CD4-positive, alpha-beta T cell treated with Interleukin-21 for 1 hour (primary cell): ENCODE data around the gene PRCD.
"Not testable (repeated sequence)": the region's sequence is repeated elsewhere in the genome, so short reads cannot be mapped to it uniquely, and the experiment has no call there.

ENCODE experiments used
- DNase-seq: peaks from one replicate; pipeline ENCODE4 v3.0.0-alpha.2; 2020

PRCD gene

DNA sequence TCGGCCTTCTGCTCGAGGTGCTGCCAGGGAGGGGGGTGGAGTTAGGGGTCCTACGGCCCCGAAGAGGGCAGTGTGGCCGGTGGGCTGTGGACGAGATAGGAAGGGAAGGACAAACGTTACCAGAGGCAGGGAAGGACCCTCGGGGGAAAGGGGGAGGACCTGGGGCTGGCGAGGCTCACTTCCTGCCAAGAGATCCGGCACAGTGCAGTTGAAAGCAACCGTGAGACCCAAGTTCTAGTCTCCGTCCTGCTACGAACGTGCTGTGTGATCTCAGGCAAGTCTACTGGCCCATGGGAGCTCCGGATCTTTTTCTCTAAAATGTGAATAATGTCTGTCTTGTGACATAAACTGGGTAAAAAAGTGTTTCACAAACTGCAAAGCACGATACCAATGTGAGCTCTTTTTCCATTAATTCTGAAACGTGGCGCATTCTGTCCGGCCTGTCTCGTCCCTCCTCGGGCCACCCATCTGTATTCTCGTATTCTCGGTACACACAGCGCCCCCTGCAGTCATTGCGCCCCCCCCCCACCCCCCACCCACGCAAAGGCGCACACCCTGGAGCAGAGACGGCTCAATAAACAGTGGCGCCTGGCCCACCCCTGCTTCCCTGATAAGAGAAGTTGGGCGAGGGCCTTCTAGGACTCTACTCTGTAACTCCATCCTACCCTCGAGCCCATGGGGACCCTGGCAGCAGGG lies 11.2 kb upstream of the PRCD start:
- DNase-seq = no peak

DNA sequence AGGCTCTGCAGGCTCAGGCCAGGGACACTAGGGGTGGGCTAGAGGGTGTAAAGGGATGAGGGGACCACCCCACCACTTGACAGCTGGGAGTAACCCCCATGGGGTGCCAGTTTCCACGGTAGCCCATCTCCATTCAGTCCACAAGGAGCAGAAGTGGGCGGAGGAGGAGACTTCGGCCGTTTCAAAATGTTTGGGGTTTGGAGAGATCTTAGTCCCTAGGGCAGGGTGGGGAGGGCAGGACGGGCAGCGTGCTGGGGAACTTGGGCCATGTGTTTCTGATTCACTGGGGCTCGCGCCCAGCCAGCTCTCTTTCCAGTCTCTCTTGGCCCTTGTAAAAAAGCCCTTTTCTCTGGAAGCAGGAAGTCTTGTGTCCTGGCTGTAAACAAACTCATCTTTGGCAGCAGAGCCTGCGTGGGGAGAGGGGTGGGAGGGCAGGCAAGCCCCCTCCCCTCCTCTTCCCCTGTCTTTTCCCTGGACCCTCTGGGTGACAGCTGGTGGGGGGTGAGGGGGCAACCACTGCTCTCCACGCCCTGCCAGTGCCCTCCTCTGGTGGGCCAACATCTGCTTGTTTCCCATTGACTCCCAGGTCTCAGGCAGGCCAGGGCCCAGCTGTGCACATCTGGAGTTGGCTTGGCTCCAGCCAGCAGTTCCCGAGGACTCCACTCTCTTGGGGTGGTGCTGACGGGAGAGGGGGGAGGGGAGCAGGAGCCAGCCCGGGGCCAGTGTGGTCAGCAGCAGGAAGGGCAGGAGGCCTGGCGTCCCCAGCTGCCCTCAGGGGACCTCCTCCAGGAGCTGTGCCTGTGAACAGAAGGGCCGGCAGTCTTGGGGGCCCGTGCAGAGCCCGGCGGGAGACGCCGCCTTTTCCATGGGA lies 10.4 kb upstream of the PRCD start:
- DNase-seq = no peak

DNA sequence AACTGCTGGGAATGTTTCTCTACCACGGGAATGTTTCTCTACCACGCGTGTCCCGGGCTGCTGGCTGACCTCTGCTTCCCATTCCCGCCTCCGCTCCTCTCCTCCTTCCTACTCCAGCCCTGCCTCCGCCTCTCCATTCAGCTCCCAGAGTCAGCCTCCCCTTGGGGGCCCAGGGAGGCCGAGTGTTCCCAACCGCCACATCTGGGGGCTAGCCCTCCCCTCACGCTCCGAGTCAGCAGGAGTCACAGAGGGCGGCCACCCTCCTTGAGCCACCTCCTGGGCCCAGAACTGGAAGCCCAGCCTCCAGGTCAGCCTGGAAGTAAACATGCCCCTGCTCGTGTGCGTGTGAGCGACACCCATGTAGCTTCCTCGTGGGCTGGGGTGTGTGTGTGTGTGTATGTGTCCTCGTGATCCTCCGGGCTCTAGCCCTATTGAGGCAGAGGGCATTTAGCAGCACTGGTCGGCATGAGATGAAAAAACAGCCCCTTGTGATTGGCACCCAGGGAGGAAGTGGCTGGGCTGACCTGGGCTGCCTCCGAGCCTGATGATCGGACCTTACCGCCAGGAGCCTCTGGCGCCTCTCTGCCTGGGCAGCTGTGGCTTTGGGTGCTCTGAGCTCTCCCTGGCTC lies 9.6 kb upstream of the PRCD start:
- DNase-seq = no peak

DNA sequence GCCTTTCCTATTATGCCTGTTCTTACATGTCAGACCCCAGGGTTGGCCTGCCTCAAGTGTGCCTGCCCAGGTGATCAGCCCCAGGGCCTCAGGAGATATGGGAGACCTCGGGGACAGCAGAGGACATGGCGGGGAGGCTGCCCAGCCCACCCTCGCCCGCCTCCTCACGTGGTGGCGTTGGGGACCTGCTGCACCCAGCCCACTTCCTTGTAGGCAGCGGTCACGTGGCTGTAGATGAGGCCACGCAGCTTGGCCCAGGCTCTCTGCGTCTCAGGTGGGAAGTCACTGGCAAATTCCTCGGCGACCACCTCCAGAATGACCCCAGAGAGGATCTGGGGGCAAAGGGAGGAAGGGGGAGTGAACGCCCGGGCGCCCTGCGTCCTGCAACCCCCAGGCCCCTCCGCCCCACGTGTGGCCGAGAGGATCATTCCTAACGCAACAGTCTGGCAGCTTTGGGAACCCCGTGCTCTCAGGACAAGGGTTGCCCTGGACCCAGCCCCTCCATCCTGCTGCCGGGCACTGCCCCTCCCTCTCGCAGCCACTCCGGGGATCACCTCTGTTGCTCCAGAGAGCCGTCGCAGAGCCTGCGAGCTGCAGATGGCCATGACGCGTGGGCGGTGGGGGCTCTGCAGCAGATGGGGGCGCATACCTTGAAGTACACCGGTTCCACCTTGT lies 8.9 kb upstream of the PRCD start:
- no peak for DNase-seq

DNA sequence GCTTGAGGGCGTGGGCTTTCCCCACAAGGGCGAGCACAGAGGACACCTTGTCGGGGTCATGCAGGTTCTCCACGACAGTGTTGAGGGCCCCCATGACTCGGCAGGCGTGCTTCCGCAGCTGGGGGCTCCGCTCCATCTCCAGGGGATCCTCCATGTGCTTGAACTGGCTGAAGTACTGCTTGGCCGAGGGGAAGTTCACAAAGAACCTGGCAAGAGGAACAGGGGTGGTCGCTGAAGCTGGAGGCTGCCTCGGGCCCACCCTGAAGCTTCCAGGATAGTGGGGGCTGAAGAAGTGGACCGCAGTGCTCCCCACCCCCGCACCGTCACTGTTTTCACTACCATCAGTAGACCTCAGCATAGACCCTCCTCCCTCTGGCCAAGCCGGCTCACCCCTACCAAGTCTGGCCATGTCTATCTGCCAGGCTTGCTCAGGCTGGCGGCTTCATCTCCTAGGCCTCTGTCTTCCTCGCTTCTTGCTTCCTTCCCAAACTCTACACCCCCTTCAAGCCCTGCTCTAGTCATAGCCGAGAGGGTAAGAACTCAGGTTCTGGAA lies 8.3 kb upstream of the PRCD start:
- no peak for DNase-seq

DNA sequence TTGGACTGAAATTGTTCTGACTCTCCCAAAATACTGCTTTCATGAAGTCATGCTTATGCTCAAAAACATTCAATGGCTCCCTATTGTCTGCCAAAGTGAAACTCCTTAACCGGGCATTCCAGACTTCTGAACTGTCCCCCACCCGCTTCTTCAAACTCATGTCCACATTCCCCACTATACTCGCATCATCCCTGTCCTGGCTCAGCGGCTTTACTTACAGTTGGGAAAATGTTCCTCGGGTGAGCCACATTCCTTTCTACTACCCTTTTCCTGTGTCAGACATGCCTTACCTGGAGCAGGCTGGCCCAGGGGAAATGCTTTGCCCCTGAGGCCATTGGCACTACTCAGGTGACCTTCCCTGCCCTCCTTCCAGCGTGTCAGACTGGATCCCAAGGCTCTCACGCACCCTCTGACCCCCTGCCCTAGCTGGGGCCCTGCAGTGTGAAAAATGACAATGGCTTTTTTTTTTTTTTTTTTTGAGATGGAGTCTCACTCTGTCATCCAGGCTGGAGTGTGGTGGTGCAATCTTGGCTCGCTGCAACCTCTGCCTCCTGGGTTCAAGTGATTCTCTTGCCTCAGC lies 7.7 kb upstream of the PRCD start:
- DNase-seq = no peak

DNA sequence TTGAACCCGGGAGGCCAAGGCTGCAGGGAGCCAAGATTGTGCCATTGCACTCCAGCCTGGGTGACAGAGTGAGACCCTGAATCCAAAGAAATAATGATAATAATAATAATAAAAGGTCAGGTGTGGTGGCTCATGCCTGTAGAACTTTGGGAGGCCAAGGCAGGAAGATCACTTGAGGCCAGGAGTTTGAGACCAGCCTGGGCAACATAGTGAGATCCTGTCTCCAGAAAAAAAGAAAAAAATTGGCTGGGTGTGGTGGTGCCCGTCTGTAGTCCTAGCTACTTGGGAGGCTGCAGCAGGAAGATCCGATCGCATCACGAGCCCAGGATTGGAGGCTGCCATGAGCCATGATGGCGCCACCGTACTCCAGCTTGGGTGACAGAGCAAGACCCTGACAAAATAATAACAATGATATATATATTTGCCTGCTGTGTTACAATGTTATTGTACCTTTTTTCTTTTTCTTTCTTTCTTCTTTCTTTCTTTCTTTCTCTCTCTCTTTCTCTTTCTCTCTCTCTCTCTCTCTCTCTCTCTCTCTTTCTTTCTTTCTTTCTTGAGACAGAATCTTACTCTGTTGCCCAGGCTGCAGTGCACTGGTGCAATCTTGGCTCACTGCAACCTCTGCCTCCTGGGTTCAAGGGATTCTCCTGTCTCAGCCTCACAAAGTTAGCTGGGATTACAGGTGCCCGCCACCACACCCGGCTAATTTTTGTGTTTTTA lies 6.0 kb upstream of the PRCD start:
- DNase-seq = not testable (repeated sequence)

DNA sequence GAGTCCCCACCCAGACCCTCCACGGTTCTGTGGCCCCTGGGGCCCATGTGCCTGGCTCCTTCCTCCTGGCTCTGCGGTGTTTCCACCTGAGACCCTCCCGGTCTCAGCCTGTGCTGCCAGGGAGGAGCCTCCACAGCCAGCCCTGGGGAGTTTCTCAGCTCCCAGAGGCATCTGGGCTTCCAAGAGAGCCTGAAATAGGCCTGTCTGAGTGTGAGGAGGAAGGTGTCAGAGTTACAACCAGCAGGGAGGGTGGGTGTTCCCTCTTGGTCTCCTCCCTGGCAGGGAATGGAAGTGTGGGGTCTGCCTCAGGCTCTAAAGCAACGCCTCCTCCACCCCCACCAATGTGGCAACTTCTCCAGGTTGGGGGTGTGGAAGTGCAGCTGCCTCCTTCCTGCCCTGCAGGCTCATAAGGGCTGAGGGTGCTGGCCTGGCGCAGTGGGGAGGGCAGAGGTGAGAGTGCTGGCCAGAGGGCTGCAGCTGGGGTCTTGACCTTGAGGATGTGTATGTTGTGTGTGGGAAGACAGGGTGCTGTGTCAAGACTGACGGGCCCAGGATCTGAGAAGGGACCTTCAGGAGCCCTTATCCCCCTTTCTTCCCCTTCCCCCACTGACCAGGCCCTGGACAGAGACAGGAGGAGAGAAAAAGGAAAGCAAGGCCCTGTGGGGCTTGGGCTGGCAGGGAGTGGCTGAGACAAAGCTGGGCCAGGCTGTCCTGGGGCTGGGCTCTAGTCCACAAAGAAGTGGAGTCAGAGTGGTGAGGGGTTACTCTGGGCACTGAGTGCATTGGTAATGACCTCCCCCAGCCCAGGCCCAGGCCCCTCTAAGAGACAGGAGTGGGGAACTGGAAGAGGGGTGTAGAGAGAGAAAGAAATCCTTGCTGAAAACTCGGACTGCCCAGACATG lies 4.8 kb upstream of the PRCD start:
- DNase-seq = no peak

DNA sequence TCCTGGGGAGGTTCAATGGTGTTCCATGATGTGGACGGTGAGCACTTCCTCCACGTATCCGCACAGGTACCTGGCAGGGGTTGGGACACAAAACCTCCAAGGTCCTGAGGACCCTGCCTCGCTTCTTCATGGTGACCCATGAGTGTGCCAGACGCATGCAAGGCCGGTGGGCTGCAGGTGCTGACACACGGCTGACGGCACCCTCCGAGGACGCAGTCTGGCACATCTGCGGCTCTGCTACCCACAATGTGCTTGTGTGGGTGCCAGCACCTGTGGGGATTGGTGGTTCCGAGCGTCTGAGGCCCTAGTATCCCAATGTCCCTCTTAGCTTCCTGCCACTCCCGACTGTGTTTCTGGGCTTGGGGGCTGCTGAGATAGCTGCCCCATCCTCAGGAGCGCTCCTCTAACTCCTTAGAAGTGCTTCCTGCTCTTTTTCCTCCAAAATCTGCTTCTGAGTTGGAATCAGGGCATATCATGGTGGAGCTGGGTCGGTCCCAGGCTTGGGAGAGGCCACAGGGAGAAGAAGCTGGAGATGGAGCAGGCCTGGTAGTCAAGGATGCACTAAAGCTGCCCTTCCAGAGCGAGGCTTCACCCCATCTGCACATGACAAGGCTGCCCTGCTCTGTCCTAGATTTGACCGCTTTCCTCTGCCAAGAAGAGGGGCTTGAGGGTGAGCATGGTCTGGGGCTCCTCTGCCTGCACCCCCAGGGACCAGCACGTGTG lies 3.9 kb upstream of the PRCD start:
- no peak for DNase-seq

DNA sequence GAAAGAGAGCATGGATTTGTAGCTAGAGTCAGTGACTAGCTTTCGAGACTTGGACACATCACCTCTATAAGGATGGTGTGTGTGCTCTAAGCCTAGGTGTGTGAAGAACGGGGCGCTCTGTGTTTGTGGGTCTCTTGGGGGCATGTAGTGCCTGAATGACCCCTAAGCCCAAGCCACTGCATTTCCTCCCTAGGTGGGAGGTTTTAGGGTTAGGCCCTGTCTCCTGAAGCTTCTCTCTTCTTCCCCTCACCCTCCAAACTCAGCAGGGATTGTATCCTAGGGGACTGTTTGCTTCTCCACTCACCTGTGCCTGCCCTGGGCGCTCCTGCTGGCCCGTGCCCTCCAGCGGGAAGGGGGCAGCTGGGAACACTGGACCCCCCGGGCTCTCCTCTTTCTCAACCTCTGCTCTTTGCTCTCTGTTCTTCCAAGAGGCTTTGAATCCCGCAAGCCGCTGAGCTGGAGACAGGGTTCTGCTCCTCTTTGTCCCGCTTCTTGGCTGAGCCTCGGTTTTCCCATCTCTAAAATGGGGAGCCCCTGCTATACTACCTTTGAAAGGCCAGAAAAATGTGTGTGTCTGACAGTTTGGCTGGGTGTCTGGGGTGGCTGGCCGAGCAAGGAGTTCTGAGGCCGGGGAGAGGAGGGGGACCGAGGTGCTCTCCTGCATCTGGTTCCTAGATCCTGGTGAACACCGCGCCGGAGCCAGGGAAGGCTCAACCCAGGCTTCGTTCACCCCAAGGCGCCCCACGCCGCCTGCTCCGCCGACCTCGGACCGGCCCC lies 3.1 kb upstream of the PRCD start:
- no peak for DNase-seq

DNA sequence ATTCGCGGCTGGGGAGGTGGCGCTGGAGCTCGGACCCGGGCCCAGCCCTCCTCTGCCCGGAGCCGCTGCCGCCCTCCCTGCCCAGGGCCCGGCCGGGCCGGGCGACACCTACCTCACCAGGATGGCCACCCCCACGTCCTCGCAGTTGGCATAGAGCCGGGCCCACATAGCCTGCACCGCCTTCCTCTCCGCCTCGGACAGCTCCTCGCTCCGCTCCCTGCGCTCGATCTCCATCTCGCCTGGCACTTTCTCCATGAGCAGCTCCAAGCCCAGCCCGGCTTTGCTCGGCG lies 2.6 kb upstream of the PRCD start:
- DNase-seq = no peak

DNA sequence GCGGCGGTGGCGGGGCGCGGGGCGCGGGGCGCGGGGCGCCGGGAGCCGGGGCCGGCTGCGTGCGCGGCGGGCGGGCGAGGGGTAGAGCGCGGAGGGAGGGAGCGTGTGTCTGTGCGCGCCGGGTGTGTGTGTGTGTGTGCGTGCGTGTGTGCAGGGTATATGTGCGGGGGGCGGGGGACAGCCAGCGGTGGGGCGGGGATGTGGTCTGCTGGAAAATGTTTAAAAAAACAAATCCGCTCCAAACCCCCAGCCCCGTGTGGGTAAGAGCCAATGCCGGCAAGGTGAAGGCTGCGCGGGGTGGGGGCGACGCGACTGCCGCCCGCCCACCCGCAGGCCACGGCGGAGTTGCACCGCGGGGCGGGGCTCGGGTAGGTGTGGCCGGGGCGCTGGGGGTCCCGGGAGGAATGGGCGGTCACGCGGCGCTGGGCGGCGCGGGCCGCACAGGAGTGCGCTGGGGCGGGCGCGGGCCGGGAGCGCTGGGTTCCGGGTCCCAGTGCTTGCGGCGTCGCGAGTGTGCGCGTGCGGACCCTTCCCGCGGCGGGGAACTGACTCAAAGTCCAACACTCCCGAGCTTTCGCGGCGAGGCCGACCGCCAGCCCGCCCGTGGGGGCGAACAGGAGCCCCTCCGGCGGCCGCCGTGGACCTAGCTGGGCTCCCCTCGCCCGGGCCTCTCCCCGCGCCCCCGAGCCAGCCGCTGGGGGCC lies 2.1 kb upstream of the PRCD start, which contains the start of gene CYGB:
CYGB (minus strand) TSS at position 132 of the 703 bp plus-strand sequence. CDS start 167 bp downstream, outside the sequence.
- no peak for DNase-seq

DNA sequence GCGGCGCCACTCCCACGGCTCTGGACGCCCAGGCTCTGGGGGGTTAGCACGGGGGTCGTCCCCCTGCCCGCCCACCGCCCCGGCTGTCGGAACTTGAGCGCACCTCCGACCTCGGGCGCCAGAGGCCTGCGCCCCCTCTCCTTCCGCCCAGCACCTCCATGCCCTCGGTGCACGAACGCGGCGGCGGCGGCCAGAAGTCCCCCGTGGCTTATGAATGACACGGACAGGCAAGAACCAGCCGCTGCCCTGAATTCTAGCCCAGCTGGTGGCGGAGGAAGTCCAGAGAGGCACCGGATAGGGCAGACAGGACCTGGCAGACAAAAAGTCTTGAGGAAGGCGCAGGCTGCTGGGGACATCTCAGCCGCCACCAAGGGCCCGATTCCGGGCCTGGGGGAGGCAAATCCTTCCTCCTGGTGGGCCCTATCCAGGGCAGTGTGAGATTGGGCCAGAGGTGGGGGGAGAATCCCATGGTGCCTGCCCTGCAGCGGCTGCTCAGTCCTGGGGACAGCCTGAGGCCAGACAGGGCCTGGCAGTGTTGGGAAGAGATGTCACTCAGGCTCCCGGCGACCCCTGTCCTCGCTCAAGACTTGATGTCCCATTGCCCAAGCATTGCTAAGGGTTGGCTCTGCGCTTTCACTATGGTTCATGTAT lies 1.4 kb upstream of the PRCD start:
- no peak for DNase-seq

DNA sequence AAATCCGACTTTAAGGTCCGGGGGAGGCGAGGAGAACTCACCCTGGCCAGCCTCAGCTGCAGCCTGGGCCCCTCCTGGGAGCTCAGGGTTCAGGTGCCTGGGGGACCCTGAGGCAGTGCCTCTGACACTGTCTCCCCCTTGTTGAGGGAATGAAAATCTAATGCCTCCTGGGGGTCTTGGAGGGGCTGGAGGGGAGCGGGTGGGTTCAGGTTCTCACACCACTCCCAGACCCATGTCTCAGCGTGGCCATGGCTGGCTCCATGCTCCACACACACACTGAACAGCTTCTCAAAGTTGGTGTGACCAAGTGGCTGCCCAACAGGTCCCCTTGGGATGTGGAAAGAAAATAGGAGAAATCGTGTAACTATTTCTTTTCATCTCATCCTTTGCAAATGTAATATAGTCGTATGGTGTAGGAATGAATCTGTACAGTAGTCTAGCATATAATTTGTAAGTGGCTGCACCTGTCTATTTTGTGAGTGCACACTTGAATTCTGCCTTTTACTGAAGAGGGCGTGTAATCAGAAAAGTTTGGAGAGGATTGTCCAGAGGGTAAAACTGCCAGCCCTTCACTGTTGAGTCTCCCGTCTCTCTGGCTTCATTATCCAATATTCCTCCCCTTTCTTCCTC lies 788 bp upstream of the PRCD start:
- DNase-seq = no peak

DNA sequence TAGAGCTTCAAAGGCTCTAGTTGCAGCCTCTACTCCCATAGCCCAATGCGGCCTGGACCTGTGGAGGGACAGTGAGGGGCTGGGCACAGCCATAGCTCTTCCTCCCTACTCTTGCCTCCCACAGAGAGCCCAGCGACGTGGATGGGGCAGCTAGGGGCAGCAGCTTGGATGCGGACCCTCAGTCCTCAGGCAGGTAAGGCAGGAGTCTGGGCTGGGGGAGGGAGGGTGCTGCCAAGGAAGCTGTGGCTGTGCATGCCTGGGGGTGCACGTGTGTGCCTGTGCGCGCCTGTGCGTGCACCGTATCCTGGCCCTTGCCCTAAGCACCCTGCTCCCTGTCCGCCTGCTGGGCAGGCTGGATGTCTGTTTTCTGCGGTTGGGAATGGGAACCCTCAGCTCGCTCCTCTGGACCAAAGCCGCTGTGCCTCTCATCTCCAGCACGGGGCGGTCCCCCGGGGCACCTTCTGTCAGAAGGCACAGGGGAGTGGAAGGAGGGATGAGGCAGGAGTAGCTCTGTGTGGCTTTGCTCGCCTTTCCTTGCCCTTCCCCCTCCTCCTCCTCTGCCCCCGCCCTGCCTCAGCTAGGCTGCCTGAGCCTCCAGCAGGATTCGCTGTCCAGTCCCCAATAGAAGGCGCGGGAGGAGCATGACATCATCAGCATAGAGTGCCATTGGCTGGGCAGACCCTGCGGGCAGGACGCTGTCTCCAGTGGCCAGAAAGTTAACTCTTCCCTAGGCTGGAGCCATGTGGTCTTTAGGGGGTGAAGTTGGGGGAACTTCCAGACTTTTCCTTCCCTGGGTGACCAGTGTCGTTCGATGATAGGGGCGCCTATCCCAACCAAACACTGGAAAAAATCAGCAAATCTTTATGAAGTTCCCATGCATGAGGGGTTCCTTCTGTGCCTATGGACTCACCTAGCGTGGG lies 797 bp downstream of the PRCD start:
- DNase-seq = peak; percentile 31

DNA sequence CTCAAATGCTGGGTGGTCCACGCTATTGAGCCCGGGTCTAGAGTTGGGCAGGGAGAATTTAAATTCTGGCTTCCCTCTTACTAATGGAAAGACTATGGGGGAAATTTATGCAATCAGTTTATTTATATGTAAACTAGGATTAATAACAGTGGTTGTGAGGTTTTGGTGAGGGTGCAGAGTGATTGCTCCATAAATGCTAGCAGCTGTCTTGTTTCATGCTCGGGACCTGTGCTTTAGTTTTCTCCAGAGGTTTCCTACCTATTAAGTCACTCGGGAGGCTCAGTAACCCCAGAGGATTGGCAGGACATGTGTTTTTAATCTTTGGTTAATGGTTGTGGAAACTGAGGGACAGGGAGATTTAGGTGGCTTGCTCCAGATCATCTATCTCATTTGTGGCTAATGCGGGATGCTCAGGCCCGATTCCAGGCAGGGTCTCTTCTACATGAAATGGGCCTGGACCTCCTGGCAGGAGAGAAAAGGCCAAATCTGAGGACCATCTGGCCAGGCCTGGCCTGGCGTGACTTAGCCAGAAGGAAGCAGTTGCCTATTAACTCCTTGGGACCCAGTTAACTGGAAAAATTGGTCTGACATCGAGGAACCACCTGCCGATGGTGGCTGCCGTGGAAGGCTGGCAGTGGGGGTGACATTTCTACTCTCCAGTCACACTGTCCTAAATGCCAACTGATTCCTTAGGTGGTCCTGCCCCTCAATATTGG lies 2.1 kb downstream of the PRCD start:
- DNase-seq = no peak
